Naive thymus-derived CD4-positive, alpha-beta T cell (primary cell): ENCODE results near the gene KISS1. TPM values are rescaled to one million over a fixed set of nuclear protein-coding genes. Genes with fewer than 3 reads are reported as not detected.

Source experiments
- ATAC-seq: fragments of 150-1000 bp; cut with Tn5 transposase; 2 replicates; pipeline ENCODE4 v1.10.0; 2021; ENCODE audit warnings: mild to moderate bottlenecking, moderate library complexity
- CTCF ChIA-PET: fragments of 350-600 bp; sonication (Branson Sonifier 250); formaldehyde crosslinking; loops from one replicate; lab custom pipeline; 2021; ENCODE audit warnings: antibody characterized with exemption; lab: Charles Lee
- POLR2A ChIA-PET: fragments of 350-600 bp; sonication (Branson Sonifier 250); formaldehyde crosslinking; loops from one replicate; lab custom pipeline; 2021; ENCODE audit warnings: antibody characterized with exemption, inconsistent platforms; lab: Charles Lee
- DNase-seq, 9 donors: peaks; one replicate each; pipeline versions ENCODE4 v3.0.0 to v3.0.0-alpha.2; 2020 to 2022; ENCODE audit warnings: mixed read lengths in 1 of 9
- H3K27ac ChIP-seq: one replicate; pipeline ENCODE4 v1.7.0; 2013; ENCODE audit warnings: mild to moderate bottlenecking, low read depth, low read length, moderate library complexity
- H3K27me3 ChIP-seq, 2 donors: one replicate each; pipeline ENCODE4 v1.7.0; 2013; ENCODE audit warnings: low read length in 2 of 2, mild to moderate bottlenecking in 2 of 2, moderate library complexity in 2 of 2; ENCODE audit not compliant: control insufficient read depth in 2 of 2, insufficient read depth in 2 of 2
- H3K36me3 ChIP-seq, 3 experiments: 1 replicate in 2 of 3; 2 replicates in 1 of 3; pipeline ENCODE4 v1.7.0; 2013; ENCODE audit warnings: low read length in 3 of 3, mild to moderate bottlenecking in 3 of 3, moderate library complexity in 1 of 3; ENCODE audit not compliant: insufficient read depth in 3 of 3, control insufficient read depth in 2 of 3
- H3K4me1 ChIP-seq, 2 donors: one replicate each; pipeline ENCODE4 v1.7.0; 2013; ENCODE audit warnings: low read length in 2 of 2, mild to moderate bottlenecking in 2 of 2, moderate library complexity in 1 of 2; ENCODE audit not compliant: control insufficient read depth in 2 of 2, insufficient read depth in 2 of 2
- H3K4me3 ChIP-seq: 2 replicates; pipeline ENCODE4 v1.7.0; 2013; ENCODE audit warnings: mild to moderate bottlenecking, low read length
- H3K9me3 ChIP-seq, 3 experiments: 1 replicate in 2 of 3; 2 replicates in 1 of 3; pipeline ENCODE4 v1.7.0; 2013; ENCODE audit warnings: low read length in 3 of 3; ENCODE audit not compliant: control insufficient read depth in 2 of 3
- H3K27ac Mint-ChIP-seq, 9 donors: one replicate each; pipeline ENCODE4 v1.8.0; 2020 to 2022; ENCODE audit warnings: mixed read lengths in 9 of 9, mild to moderate bottlenecking in 8 of 9, moderate library complexity in 5 of 9, inconsistent platforms in 2 of 9
- H3K27me3 Mint-ChIP-seq, 5 donors: one replicate each; pipeline ENCODE4 v1.8.0; 2021 to 2022; ENCODE audit warnings: mixed read lengths in 5 of 5, mild to moderate bottlenecking in 1 of 5
- H3K36me3 Mint-ChIP-seq, 5 donors: one replicate each; pipeline ENCODE4 v1.8.0; 2020 to 2022; ENCODE audit warnings: mixed read lengths in 5 of 5, mild to moderate bottlenecking in 3 of 5, inconsistent platforms in 1 of 5
- H3K4me1 Mint-ChIP-seq, 7 donors: one replicate each; pipeline ENCODE4 v1.8.0; 2020 to 2022; ENCODE audit warnings: mixed read lengths in 7 of 7, mild to moderate bottlenecking in 3 of 7, inconsistent platforms in 1 of 7
- H3K4me3 Mint-ChIP-seq, 10 donors: one replicate each; pipeline ENCODE4 v1.8.0; 2020 to 2022; ENCODE audit warnings: mild to moderate bottlenecking in 10 of 10, mixed read lengths in 10 of 10, moderate library complexity in 6 of 10, inconsistent platforms in 2 of 10
- H3K9me3 Mint-ChIP-seq, 11 donors: one replicate each; pipeline ENCODE4 v1.8.0; 2020 to 2022; ENCODE audit warnings: mixed read lengths in 11 of 11, mild to moderate bottlenecking in 4 of 11, inconsistent platforms in 1 of 11, moderate library complexity in 1 of 11
- intact Hi-C, 2 donors: fragments of 100-400 bp; cut with micrococcal nuclease; formaldehyde crosslinking; loops; one replicate each; pipeline ENCODE4 v1.15.1; 2023
- polyA plus RNA-seq, 2 donors: library from polyadenylated mRNA; unstranded; fragments of 300-500 nt; fragmentation: Illumina TruSeq; gene quantifications; one replicate each; pipeline ENCODE4 v1.2.3, GENCODE V29; 2021
- total RNA-seq, 6 experiments: library from RNA in 5 of 6; stranded (reverse) in 5 of 6; gene quantifications; 1 replicate in 5 of 6; 2 replicates in 1 of 6; pipeline ENCODE4 v1.2.3 and lab custom pipeline; 2021 to 2026

Gene KISS1
- total and polyA plus RNA-seq, 7 experiments from 2014 or later, result 0.61 TPM; not detected in 6

GRCh38 chr1:204219971-204220616 lies 23.8 kb upstream of the KISS1 start:
- DNase-seq (no peak), ATAC-seq (no peak)
- H3K27ac ChIP-seq, result no peak overlapping the region
- no peaks in the 10 kb centered on the region for H3K36me3 ChIP-seq
- no peaks in the 10 kb centered on the region for H3K36me3 Mint-ChIP-seq
- H3K9me3 Mint-ChIP-seq, result no peaks in the 10 kb centered on the region
- no peaks in the 10 kb centered on the region for H3K4me1 ChIP-seq
- POLR2A ChIA-PET, result no interaction called here
- peaks cover 0 to 4% (median 0%) of the 10 kb centered on the region in 5 donors for H3K27me3 Mint-ChIP-seq
- peaks cover 0 to 4% (median 0%) of the 10 kb centered on the region in 7 donors for H3K4me1 Mint-ChIP-seq
- no peak overlapping the region for H3K4me3 Mint-ChIP-seq
- intact Hi-C loops, result no loop called here
- CTCF ChIA-PET, result no interaction called here
- H3K27ac Mint-ChIP-seq, result no peak overlapping the region
- no peaks in the 10 kb centered on the region for H3K9me3 ChIP-seq
- no peaks in the 10 kb centered on the region for H3K27me3 ChIP-seq
- H3K4me3 ChIP-seq, result no peak overlapping the region

- H3K36me3 ChIP-seq, result no peaks in the 10 kb centered on the region
- H3K27me3 ChIP-seq, result no peaks in the 10 kb centered on the region
- ChIA-PET POLR2A (no interaction called here), CTCF (no interaction called here)
- H3K27ac Mint-ChIP-seq, result no peak overlapping the region
- H3K27ac ChIP-seq, result no peak overlapping the region
- H3K4me3 Mint-ChIP-seq, result no peak overlapping the region
- H3K4me1 ChIP-seq, result peaks cover 0 to 7% of the 10 kb centered on the region in 2 donors
- peaks cover 0 to 12% (median 6%) of the 10 kb centered on the region in 7 donors for H3K4me1 Mint-ChIP-seq
- H3K9me3 ChIP-seq, result no peaks in the 10 kb centered on the region
- H3K4me3 ChIP-seq, result no peak overlapping the region
- no peaks in the 10 kb centered on the region for H3K36me3 Mint-ChIP-seq
- H3K9me3 Mint-ChIP-seq, result peaks cover 0 to 2% (median 0%) of the 10 kb centered on the region in 11 donors
- intact Hi-C loops, result no loop called here
- peaks cover 0 to 7% (median 0%) of the 10 kb centered on the region in 5 donors for H3K27me3 Mint-ChIP-seq
- ATAC-seq, result no peak
- no peak for DNase-seq
These were observed 22.3 kb upstream of the KISS1 start for GRCh38 chr1:204218552-204218951.

GRCh38 chr1:204217648-204218000 lies 21.3 kb upstream of the KISS1 start:
- H3K4me3 ChIP-seq, result no peak overlapping the region
- ChIA-PET POLR2A (no interaction called here), CTCF (no interaction called here)

DNA sequence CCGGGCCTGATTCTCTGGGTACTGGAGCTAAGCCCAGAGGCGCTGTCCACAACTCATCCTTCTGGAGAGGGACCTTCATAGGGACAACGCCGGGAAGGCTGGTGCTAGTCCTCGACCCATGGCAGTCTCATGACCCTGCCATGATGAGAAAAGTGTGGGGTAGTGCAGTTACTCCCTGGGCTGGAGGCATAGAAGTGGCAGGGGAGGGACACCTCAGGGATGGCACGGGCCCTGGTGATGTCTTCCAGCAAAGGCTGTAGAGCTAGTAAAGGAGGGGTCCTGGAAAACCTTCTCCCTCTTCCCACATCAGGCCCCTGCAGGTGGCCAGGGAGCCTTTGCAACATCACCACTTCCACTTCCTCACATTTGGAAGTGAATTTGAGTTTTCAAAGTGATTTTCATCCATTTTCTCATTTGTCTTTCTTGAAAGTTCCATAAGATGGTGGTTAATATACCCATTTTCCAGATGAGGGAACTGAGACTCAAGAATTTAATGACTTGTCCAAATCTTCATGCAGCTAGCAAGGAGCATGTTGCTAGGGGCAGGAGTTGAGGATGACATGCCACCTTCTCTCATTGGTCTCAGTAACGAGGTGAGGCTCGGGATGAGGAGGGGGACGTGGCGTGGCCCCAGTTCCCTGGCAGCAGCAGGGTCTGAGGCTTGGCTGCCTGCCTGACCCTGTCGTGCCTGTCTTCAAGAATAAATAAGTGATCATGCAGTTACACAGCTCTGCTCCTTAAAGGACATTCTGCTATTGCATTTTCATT lies 20.8 kb upstream of the KISS1 start:
- DNase-seq, result no peak
- Histone ChIP-seq H3K4me3 (no peak overlapping the region), H3K4me1 (peaks cover 0 to 12% of the 10 kb centered on the region in 2 donors), H3K27me3 (no peaks in the 10 kb centered on the region), H3K36me3 (no peaks in the 10 kb centered on the region), H3K9me3 (no peaks in the 10 kb centered on the region), H3K27ac (no peak overlapping the region)
- Mint-ChIP-seq H3K27ac (no peak overlapping the region), H3K9me3 (peaks cover 0 to 2% (median 0%) of the 10 kb centered on the region in 11 donors), H3K36me3 (no peaks in the 10 kb centered on the region), H3K27me3 (peaks cover 0 to 7% (median 0%) of the 10 kb centered on the region in 5 donors), H3K4me3 (no peak overlapping the region), H3K4me1 (peaks cover 0 to 12% (median 6%) of the 10 kb centered on the region in 7 donors)
- intact Hi-C loops, result no loop called here
- POLR2A ChIA-PET, result no interaction called here
- no peak for ATAC-seq
- CTCF ChIA-PET, result interaction anchor here (0.8 to 2.0 kb wide), 2 partner anchors 10 to 53 kb away, joined by 3 to 9 read pairs; no protein-coding TSS in a partner anchor

More at GRCh38 chr1:204217648-204218000, 21.3 kb upstream of the KISS1 start:
- DNase-seq (no peak), ATAC-seq (no peak)
- H3K4me1 ChIP-seq, result peaks cover 0 to 12% of the 10 kb centered on the region in 2 donors
- no peaks in the 10 kb centered on the region for H3K27me3 ChIP-seq
- Mint-ChIP-seq H3K4me1 (peaks cover 0 to 12% (median 6%) of the 10 kb centered on the region in 7 donors), H3K36me3 (no peaks in the 10 kb centered on the region), H3K27ac (no peak overlapping the region), H3K4me3 (no peak overlapping the region), H3K9me3 (peaks cover 0 to 2% (median 0%) of the 10 kb centered on the region in 11 donors), H3K27me3 (peaks cover 0 to 7% (median 0%) of the 10 kb centered on the region in 5 donors)
- no peaks in the 10 kb centered on the region for H3K9me3 ChIP-seq
- no peaks in the 10 kb centered on the region for H3K36me3 ChIP-seq
- intact Hi-C loops, result no loop called here
- no peak overlapping the region for H3K27ac ChIP-seq

- Mint-ChIP-seq H3K4me1 (peaks cover 0 to 12% (median 6%) of the 10 kb centered on the region in 7 donors), H3K4me3 (no peak overlapping the region), H3K27me3 (peaks cover 0 to 7% (median 0%) of the 10 kb centered on the region in 5 donors), H3K9me3 (peaks cover 0 to 2% (median 0%) of the 10 kb centered on the region in 11 donors), H3K36me3 (no peaks in the 10 kb centered on the region), H3K27ac (no peak overlapping the region)
- Histone ChIP-seq H3K36me3 (no peaks in the 10 kb centered on the region), H3K27me3 (no peaks in the 10 kb centered on the region), H3K4me1 (peaks cover 0 to 12% of the 10 kb centered on the region in 2 donors), H3K27ac (no peak overlapping the region), H3K4me3 (no peak overlapping the region), H3K9me3 (no peaks in the 10 kb centered on the region)
- intact Hi-C loops, result no loop called here
- ChIA-PET CTCF (interaction anchor here (0.8 to 2.0 kb wide), 2 partner anchors 10 to 53 kb away, joined by 3 to 9 read pairs; no protein-coding TSS in a partner anchor), POLR2A (no interaction called here)
- DNase-seq (no peak), ATAC-seq (no peak)
These were observed 19.9 kb upstream of the KISS1 start for GRCh38 chr1:204216236-204216635.

- H3K9me3 ChIP-seq, result no peaks in the 10 kb centered on the region
- peak within 1 kb of the TSS; percentile 53 to 80 (median 74) for H3K4me3 Mint-ChIP-seq
- DNase-seq, result peak; percentile 19 to 56 (median 49)
- ATAC-seq, result peak; percentile 81
- ChIA-PET POLR2A (no interaction called here), CTCF (interaction anchor here (0.5 to 1.5 kb wide), 3 partner anchors 148 to 433 kb away, joined by 3 to 4 read pairs (median 3); no protein-coding TSS in a partner anchor)
- no peaks in the 10 kb centered on the region for H3K27me3 ChIP-seq
- peaks cover 0 to 9% (median 0%) of the 10 kb centered on the region in 5 donors for H3K27me3 Mint-ChIP-seq
- H3K4me1 Mint-ChIP-seq, result peaks cover 0 to 12% (median 6%) of the 10 kb centered on the region in 7 donors
- no peaks in the 10 kb centered on the region for H3K36me3 ChIP-seq
- H3K4me1 ChIP-seq, result peaks cover 0 to 12% of the 10 kb centered on the region in 2 donors
- peaks cover 0 to 2% (median 0%) of the 10 kb centered on the region in 11 donors for H3K9me3 Mint-ChIP-seq
- H3K4me3 ChIP-seq, result peak within 1 kb of the TSS; percentile 52
- peak within 1 kb of the TSS in 3 of 9 donors; percentile 0 to 25 (median 24) for H3K27ac Mint-ChIP-seq
- intact Hi-C loops, result loop anchor here (1.0 to 2.0 kb wide), 2 partner anchors 149 kb away; no protein-coding TSS in a partner anchor
- no peaks in the 10 kb centered on the region for H3K36me3 Mint-ChIP-seq
- H3K27ac ChIP-seq, result no peak within 1 kb of the TSS
These were observed 17.7 kb upstream of the KISS1 start, which contains the start of gene GOLT1A for GRCh38 chr1:204213668-204214662. TSS of gene GOLT1A (minus strand) at chr1:204213988. CDS start at chr1:204213906, 82 bp downstream.
